Activated CD4-positive, alpha-beta memory T cell treated with anti-CD3 and anti-CD28 coated beads, Interleukin-2, amount 10 ng/mL, durations not matched to agents 7 days and 5 days (primary cell): ENCODE results near the gene DGKG. TPM values are rescaled to one million over a fixed set of nuclear protein-coding genes. Genes with fewer than 3 reads are reported as not detected.

ENCODE experiments used
- CTCF ChIA-PET: fragments of 350-600 bp; sonication (Branson Sonifier 250); formaldehyde crosslinking; loops from one replicate; lab custom pipeline; 2021; ENCODE audit warnings: antibody characterized with exemption, inconsistent platforms; lab: Charles Lee
- POLR2A ChIA-PET: fragments of 350-600 bp; sonication (Branson Sonifier 250); formaldehyde crosslinking; loops from one replicate; lab custom pipeline; 2021; ENCODE audit warnings: antibody characterized with exemption; lab: Charles Lee
- DNase-seq: peaks from one replicate; pipeline ENCODE4 v3.0.0-alpha.2; 2020
- H3K27ac Mint-ChIP-seq: one replicate; pipeline ENCODE4 v1.8.0; 2021; ENCODE audit warnings: mild to moderate bottlenecking, mixed read lengths
- H3K27me3 Mint-ChIP-seq: one replicate; pipeline ENCODE4 v1.8.0; 2021; ENCODE audit warnings: mixed read lengths
- H3K36me3 Mint-ChIP-seq: one replicate; pipeline ENCODE4 v1.8.0; 2021; ENCODE audit warnings: low read depth, mixed read lengths
- H3K4me1 Mint-ChIP-seq: one replicate; pipeline ENCODE4 v1.8.0; 2021; ENCODE audit warnings: mixed read lengths
- H3K4me3 Mint-ChIP-seq: one replicate; pipeline ENCODE4 v1.8.0; 2021; ENCODE audit warnings: mild to moderate bottlenecking, mixed read lengths
- H3K9me3 Mint-ChIP-seq: one replicate; pipeline ENCODE4 v1.8.0; 2021; ENCODE audit warnings: mixed read lengths
- total RNA-seq, 2 experiments: library from RNA; stranded (reverse); gene quantifications; one replicate each; pipeline ENCODE4 v1.2.3, GENCODE V29; 2021

Gene DGKG
- total RNA-seq, 2 experiments from 2014 or later, result 0.13 to 0.58 TPM

GRCh38 chr3:186381424-186382216 lies 19.6 kb upstream of the DGKG start:
- H3K27ac Mint-ChIP-seq, result no peak overlapping the region

GRCh38 chr3:186380622-186381380 lies 18.8 kb upstream of the DGKG start:
- POLR2A ChIA-PET, result no interaction called here
- peaks cover 8% of the 10 kb centered on the region for H3K27me3 Mint-ChIP-seq
- no peak for DNase-seq
- H3K4me3 Mint-ChIP-seq, result no peak overlapping the region
- H3K4me1 Mint-ChIP-seq, result peaks cover 2% of the 10 kb centered on the region
- H3K27ac Mint-ChIP-seq, result no peak overlapping the region
- no peaks in the 10 kb centered on the region for H3K36me3 Mint-ChIP-seq
- CTCF ChIA-PET, result no interaction called here
- no peaks in the 10 kb centered on the region for H3K9me3 Mint-ChIP-seq

More at GRCh38 chr3:186381424-186382216, 19.6 kb upstream of the DGKG start:
- H3K27me3 Mint-ChIP-seq, result peaks cover 6% of the 10 kb centered on the region
- H3K4me3 Mint-ChIP-seq, result no peak overlapping the region
- H3K36me3 Mint-ChIP-seq, result no peaks in the 10 kb centered on the region
- ChIA-PET POLR2A (no interaction called here), CTCF (no interaction called here)
- H3K4me1 Mint-ChIP-seq, result peaks cover 2% of the 10 kb centered on the region
- no peak for DNase-seq
- no peaks in the 10 kb centered on the region for H3K9me3 Mint-ChIP-seq

GRCh38 chr3:186375443-186375842 lies 13.4 kb upstream of the DGKG start:
- CTCF ChIA-PET, result no interaction called here
- H3K27me3 Mint-ChIP-seq, result peaks cover 15% of the 10 kb centered on the region
- no peak overlapping the region for H3K27ac Mint-ChIP-seq

GRCh38 chr3:186374376-186374775 lies 12.3 kb upstream of the DGKG start:
- Mint-ChIP-seq H3K27ac (no peak overlapping the region), H3K36me3 (no peaks in the 10 kb centered on the region), H3K27me3 (peaks cover 18% of the 10 kb centered on the region), H3K4me3 (no peak overlapping the region), H3K4me1 (no peaks in the 10 kb centered on the region), H3K9me3 (no peaks in the 10 kb centered on the region)
- POLR2A ChIA-PET, result no interaction called here
- CTCF ChIA-PET, result no interaction called here
- DNase-seq, result no peak

More at GRCh38 chr3:186375443-186375842, 13.4 kb upstream of the DGKG start:
- H3K4me3 Mint-ChIP-seq, result no peak overlapping the region
- no peaks in the 10 kb centered on the region for H3K36me3 Mint-ChIP-seq
- no peaks in the 10 kb centered on the region for H3K4me1 Mint-ChIP-seq
- H3K9me3 Mint-ChIP-seq, result no peaks in the 10 kb centered on the region
- DNase-seq, result no peak
- POLR2A ChIA-PET, result no interaction called here

- Mint-ChIP-seq H3K36me3 (no peaks in the 10 kb centered on the region), H3K4me3 (no peak overlapping the region), H3K9me3 (no peaks in the 10 kb centered on the region), H3K4me1 (no peaks in the 10 kb centered on the region), H3K27ac (no peak overlapping the region), H3K27me3 (peaks cover 16% of the 10 kb centered on the region)
- ChIA-PET CTCF (no interaction called here), POLR2A (no interaction called here)
- no peak for DNase-seq
Measured at GRCh38 chr3:186369217-186369616, 7.2 kb upstream of the DGKG start.

GRCh38 chr3:186368717-186369116 lies 6.7 kb upstream of the DGKG start:
- no peak overlapping the region for H3K4me3 Mint-ChIP-seq
- no peak overlapping the region for H3K27ac Mint-ChIP-seq
- ChIA-PET POLR2A (no interaction called here), CTCF (no interaction called here)
- no peaks in the 10 kb centered on the region for H3K36me3 Mint-ChIP-seq
- DNase-seq, result no peak
- H3K9me3 Mint-ChIP-seq, result no peaks in the 10 kb centered on the region
- H3K4me1 Mint-ChIP-seq, result no peaks in the 10 kb centered on the region
- peaks cover 21% of the 10 kb centered on the region for H3K27me3 Mint-ChIP-seq

- no peak for DNase-seq
- Mint-ChIP-seq H3K4me3 (no peak overlapping the region), H3K27me3 (peaks cover 26% of the 10 kb centered on the region), H3K9me3 (no peaks in the 10 kb centered on the region), H3K4me1 (no peaks in the 10 kb centered on the region), H3K36me3 (no peaks in the 10 kb centered on the region), H3K27ac (no peak overlapping the region)
- POLR2A ChIA-PET, result no interaction called here
- CTCF ChIA-PET, result no interaction called here
Measured at GRCh38 chr3:186368176-186368575, 6.1 kb upstream of the DGKG start.

GRCh38 chr3:186367631-186368030 lies 5.6 kb upstream of the DGKG start:
- no peaks in the 10 kb centered on the region for H3K4me1 Mint-ChIP-seq
- H3K36me3 Mint-ChIP-seq, result no peaks in the 10 kb centered on the region
- H3K27me3 Mint-ChIP-seq, result peaks cover 32% of the 10 kb centered on the region
- DNase-seq, result no peak
- no peak overlapping the region for H3K27ac Mint-ChIP-seq
- no peaks in the 10 kb centered on the region for H3K9me3 Mint-ChIP-seq
- H3K4me3 Mint-ChIP-seq, result no peak overlapping the region
- ChIA-PET POLR2A (no interaction called here), CTCF (no interaction called here)

- POLR2A ChIA-PET, result no interaction called here
- H3K27me3 Mint-ChIP-seq, result peaks cover 39% of the 10 kb centered on the region
- CTCF ChIA-PET, result interaction anchor here (2.1 kb wide), 1 partner anchor 174 kb away, joined by 5 read pairs; no protein-coding TSS in a partner anchor
- H3K4me3 Mint-ChIP-seq, result no peak overlapping the region
- H3K27ac Mint-ChIP-seq, result no peak overlapping the region
- H3K9me3 Mint-ChIP-seq, result no peaks in the 10 kb centered on the region
- DNase-seq, result no peak
- no peaks in the 10 kb centered on the region for H3K36me3 Mint-ChIP-seq
- H3K4me1 Mint-ChIP-seq, result no peaks in the 10 kb centered on the region
Measured at GRCh38 chr3:186366206-186366605, 4.2 kb upstream of the DGKG start.

GRCh38 chr3:186365202-186365974 lies 3.4 kb upstream of the DGKG start:
- Mint-ChIP-seq H3K9me3 (no peaks in the 10 kb centered on the region), H3K4me3 (no peak overlapping the region), H3K4me1 (no peaks in the 10 kb centered on the region), H3K27me3 (peaks cover 46% of the 10 kb centered on the region), H3K36me3 (no peaks in the 10 kb centered on the region), H3K27ac (no peak overlapping the region)
- DNase-seq, result no peak
- ChIA-PET CTCF (interaction anchor here (2.1 kb wide), 1 partner anchor 175 kb away, joined by 5 read pairs; no protein-coding TSS in a partner anchor), POLR2A (no interaction called here)

- no peak overlapping the region for H3K4me3 Mint-ChIP-seq
Measured at GRCh38 chr3:186362988-186363387, 954 bp upstream of the DGKG start.

GRCh38 chr3:186362537-186362842 lies 456 bp upstream of the DGKG start:
- POLR2A ChIA-PET, result no interaction called here
- no peaks in the 10 kb centered on the region for H3K4me1 Mint-ChIP-seq
- CTCF ChIA-PET, result no interaction called here
- peaks cover 54% of the 10 kb centered on the region for H3K27me3 Mint-ChIP-seq
- H3K9me3 Mint-ChIP-seq, result no peaks in the 10 kb centered on the region
- H3K27ac Mint-ChIP-seq, result no peak overlapping the region
- no peaks in the 10 kb centered on the region for H3K36me3 Mint-ChIP-seq
- DNase-seq, result no peak
- H3K4me3 Mint-ChIP-seq, result no peak overlapping the region

More at GRCh38 chr3:186362988-186363387, 954 bp upstream of the DGKG start:
- DNase-seq, result no peak
- Mint-ChIP-seq H3K4me1 (no peaks in the 10 kb centered on the region), H3K36me3 (no peaks in the 10 kb centered on the region), H3K9me3 (no peaks in the 10 kb centered on the region), H3K27ac (no peak overlapping the region), H3K27me3 (peaks cover 57% of the 10 kb centered on the region)
- CTCF ChIA-PET, result no interaction called here
- POLR2A ChIA-PET, result no interaction called here

- Mint-ChIP-seq H3K9me3 (no peaks in the 10 kb centered on the region), H3K4me1 (no peaks in the 10 kb centered on the region), H3K4me3 (no peak overlapping the region), H3K27me3 (peaks cover 54% of the 10 kb centered on the region), H3K36me3 (no peaks in the 10 kb centered on the region), H3K27ac (no peak overlapping the region)
- ChIA-PET CTCF (no interaction called here), POLR2A (no interaction called here)
- DNase-seq, result no peak
Measured at GRCh38 chr3:186361246-186361761, 730 bp downstream of the DGKG start.
